VCaP (cell line): ENCODE results near the gene DCTPP1.
"Not testable (repeated sequence)": the region's sequence is repeated elsewhere in the genome, so short reads cannot be mapped to it uniquely, and the experiment has no call there.

Source experiments
- H3K27ac ChIP-seq: fragments of 450-650 bp; 2 replicates; pipeline ENCODE4 v1.5.1; 2017
- TF ChIP-seq, protein P1 (sequence below): fragments of 450-650 bp; conservative IDR thresholded peaks from 2 replicates; pipeline ENCODE4 v1.5.1; 2017; ENCODE audit warnings: mild to moderate bottlenecking, moderate library complexity

DCTPP1 gene

GRCh38 chr16:30429678-30430427, at the start of gene DCTPP1:
Gene DCTPP1, minus strand, starts transcription at chr16:30430030. Its CDS starts 50 bp downstream, at chr16:30429980.
- TF ChIP-seq, protein P1, sequence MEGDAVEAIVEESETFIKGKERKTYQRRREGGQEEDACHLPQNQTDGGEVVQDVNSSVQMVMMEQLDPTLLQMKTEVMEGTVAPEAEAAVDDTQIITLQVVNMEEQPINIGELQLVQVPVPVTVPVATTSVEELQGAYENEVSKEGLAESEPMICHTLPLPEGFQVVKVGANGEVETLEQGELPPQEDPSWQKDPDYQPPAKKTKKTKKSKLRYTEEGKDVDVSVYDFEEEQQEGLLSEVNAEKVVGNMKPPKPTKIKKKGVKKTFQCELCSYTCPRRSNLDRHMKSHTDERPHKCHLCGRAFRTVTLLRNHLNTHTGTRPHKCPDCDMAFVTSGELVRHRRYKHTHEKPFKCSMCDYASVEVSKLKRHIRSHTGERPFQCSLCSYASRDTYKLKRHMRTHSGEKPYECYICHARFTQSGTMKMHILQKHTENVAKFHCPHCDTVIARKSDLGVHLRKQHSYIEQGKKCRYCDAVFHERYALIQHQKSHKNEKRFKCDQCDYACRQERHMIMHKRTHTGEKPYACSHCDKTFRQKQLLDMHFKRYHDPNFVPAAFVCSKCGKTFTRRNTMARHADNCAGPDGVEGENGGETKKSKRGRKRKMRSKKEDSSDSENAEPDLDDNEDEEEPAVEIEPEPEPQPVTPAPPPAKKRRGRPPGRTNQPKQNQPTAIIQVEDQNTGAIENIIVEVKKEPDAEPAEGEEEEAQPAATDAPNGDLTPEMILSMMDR = peak; percentile 85
- H3K27ac ChIP-seq = peak within 1 kb of the TSS; percentile 63

DNA sequence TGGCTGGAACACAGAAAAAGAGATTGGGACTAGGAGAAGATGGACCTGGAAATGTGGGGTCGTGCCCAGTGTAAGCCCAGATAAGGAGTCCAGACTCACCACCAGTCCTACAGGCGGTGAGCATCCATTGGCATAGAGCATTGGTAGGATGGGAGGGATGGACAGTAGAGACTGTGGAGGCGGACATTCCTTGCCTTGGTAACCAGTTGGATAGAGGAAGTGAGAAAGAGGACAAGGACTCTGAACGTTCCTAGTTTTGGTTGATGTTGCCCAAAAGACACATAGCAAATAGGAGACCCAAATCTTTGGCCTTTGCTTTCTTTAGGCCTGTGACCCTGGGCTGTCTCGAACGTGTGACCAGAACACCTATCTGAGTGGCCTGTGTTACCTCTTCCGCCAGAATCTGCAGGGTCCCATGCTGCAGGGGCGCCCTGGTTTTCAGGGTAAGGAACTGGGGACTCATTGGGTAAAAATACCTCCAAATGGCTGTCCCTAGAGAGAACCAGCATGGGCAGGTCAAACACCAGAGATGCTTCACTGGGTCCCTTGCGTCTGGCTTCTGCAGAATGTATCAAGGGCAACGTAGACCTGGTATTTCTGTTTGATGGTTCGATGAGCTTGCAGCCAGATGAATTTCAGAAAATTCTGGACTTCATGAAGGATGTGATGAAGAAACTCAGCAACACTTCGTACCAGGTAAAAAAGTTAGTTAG, 49.1 kb upstream of the DCTPP1 start:
- H3K27ac ChIP-seq = no peak overlapping the region
- TF ChIP-seq, protein P1 = no peak

DNA sequence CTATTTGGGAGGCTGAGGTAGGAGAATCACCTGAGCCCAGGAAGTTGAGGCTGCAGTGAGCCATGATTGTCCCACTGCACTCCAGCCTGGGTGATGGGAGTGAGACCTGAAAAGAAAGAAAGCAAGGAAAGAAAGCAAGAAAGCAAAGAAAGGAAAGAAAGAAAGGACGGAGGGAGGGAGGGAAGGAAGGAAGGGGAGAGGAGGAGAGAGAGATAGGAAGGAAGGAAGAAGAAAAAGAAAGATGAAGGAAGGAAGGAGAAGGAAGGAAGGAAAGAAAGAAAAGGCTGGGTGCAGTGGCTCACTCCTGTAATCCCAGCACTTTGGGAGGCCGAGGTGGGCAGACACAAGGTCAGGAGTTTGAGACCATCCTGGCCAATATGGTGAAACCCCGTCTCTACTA, 47.9 kb upstream of the DCTPP1 start:
- not testable (repeated sequence) for H3K27ac ChIP-seq

GRCh38 chr16:30476991-30477390, 47.2 kb upstream of the DCTPP1 start:
- TF ChIP-seq, protein P1 = no peak
- no peak overlapping the region for H3K27ac ChIP-seq

DNA sequence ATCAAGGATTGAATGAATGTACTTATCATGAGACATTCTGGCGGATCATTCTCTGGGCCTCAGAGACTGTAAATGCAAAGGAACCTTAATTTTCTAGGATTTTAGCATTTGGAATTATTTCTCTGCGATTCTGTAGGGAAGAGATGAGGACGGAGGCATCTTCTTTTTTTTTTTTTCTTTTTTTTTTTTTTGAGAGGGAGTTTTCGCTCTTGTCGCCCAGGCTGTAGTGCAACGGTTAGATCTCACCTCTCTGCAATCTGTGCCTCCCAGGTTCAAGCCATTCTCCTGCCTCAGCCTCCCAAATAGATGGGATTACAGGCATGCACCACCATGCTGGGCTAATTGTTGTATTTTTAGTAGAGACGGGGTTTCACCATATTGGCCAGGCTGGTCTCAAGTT, 44.9 kb upstream of the DCTPP1 start:
- TF ChIP-seq, protein P1 = no peak
- no peak overlapping the region for H3K27ac ChIP-seq

- no peak overlapping the region for H3K27ac ChIP-seq
- TF ChIP-seq, protein P1 = no peak
Measured at GRCh38 chr16:30474074-30474452, 44.2 kb upstream of the DCTPP1 start.

DNA sequence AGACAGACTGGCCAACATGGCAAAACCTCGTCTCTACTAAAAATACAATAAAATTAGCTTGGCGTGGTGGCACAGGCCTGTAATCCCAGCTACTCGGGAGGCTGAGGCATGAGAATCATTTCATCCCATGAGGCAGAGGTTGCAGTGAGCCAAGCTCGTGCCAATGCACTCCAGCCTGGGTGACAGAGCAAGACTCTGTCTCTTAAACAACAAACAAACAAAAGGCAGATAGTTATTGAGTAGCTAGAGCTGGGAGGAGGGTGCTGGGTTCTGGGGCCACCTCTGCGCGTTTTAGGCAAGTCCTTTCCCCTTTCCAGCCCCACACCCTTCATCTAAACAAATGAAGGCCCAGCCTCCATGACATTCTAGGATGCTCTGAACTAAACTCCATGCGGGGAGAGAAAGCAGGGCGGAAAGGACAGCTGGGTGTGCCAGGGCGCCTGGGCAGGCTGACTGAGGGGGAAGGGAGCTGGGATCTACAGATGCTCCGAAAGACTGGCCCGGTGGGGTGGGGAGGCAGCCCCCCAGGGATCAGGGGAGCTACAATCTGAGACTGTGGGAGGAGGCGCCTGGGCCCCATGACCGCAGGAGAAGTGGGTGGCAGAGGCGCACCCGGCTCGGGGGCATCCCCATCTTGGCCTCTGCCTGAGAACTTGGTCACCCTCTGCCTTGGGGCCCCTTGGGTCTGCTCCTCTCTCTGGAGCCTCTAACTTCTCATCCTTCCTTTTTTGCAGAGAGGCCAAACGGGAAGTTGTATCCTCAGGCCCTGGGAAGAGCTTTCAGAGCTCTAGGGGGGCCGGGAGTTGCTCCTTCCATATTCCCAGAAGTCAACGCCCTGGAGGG, 43.6 kb upstream of the DCTPP1 start:
- TF ChIP-seq, protein P1 = no peak
- no peak overlapping the region for H3K27ac ChIP-seq
